ENCODE measurements around the gene ILK. TPM values are rescaled to one million over a fixed set of nuclear protein-coding genes. Genes with fewer than 3 reads are reported as not detected.

Gene ILK
- total RNA-seq: 137 and 176 TPM in 2 replicates

GRCh38 chr11:6603287-6604080, at the start of gene ILK, which contains the start of gene RRP8:
Gene ILK, plus strand, starts transcription at chr11:6603774. Its CDS starts 498 bp downstream, at chr11:6604272.
Gene RRP8, minus strand, starts transcription at chr11:6603616. Its CDS starts 114 bp downstream, at chr11:6603502.

GRCh38 chr11:6612213-6613041, 8.9 kb downstream of the ILK start, which contains the start of gene TAF10:
Gene TAF10, minus strand, starts transcription at chr11:6612216. Its CDS starts 27 bp downstream, at chr11:6612189.

GRCh38 chr11:6619004-6619745, 15.6 kb downstream of the ILK start, which contains the start of gene TPP1:
Gene TPP1, minus strand, starts transcription at chr11:6619422. Its CDS starts 22 bp downstream, at chr11:6619400.

GRCh38 chr11:6655790-6656583, 52.4 kb downstream of the ILK start, which contains the start of gene DCHS1:
Gene DCHS1, minus strand, starts transcription at chr11:6655809. Its CDS starts 14,196 bp downstream, at chr11:6641613.

Other genes with a start within 250 kb of the ILK start
- 40.0 and 41.3 TPM in 2 replicates for gene SMPD1, start 213.3 kb upstream of the ILK start, total RNA-seq
- 53.4 and 69.9 TPM in 2 replicates for gene APBB1, start 184.7 kb upstream of the ILK start, total RNA-seq
- gene HPX, start 162.8 kb upstream of the ILK start, total RNA-seq: 0.63 and 0.77 TPM in 2 replicates
- 27.4 and 42.2 TPM in 2 replicates for gene TRIM3, start 129.8 kb upstream of the ILK start, total RNA-seq
- gene ARFIP2, start 122.4 kb upstream of the ILK start, total RNA-seq: 40.8 and 48.5 TPM in 2 replicates
- gene TIMM10B, start 122.3 kb upstream of the ILK start, total RNA-seq: 30.8 and 31.7 TPM in 2 replicates
- gene DNHD1, start 106.5 kb upstream of the ILK start, total RNA-seq: 6.1 and 6.4 TPM in 2 replicates
- gene RRP8, start 158 bp upstream of the ILK start, total RNA-seq: 5.1 and 6.9 TPM in 2 replicates
- gene TAF10, start 8.4 kb downstream of the ILK start, total RNA-seq: 58.7 and 78.2 TPM in 2 replicates
- 53.4 and 73.6 TPM in 2 replicates for gene TPP1, start 15.6 kb downstream of the ILK start, total RNA-seq
- 13.7 and 28.4 TPM in 2 replicates for gene DCHS1, start 52.0 kb downstream of the ILK start, total RNA-seq
- gene MRPL17, start 79.6 kb downstream of the ILK start, total RNA-seq: 42.8 and 57.2 TPM in 2 replicates
- 0.16 TPM in 1 of 2 replicates, not detected in the other for gene OR2AG2, start 168.2 kb downstream of the ILK start, total RNA-seq
- gene OR2AG1, start 179.2 kb downstream of the ILK start, total RNA-seq: not detected in 2 replicates
- gene OR6A2, start 195.9 kb downstream of the ILK start, total RNA-seq: 0.09 and 0.16 TPM in 2 replicates
- not detected in 2 replicates for gene OR10A5, start 241.9 kb downstream of the ILK start, total RNA-seq